Measurements from ENCODE around the gene KRTCAP3. TPM values are rescaled to one million over a fixed set of nuclear protein-coding genes. Genes with fewer than 3 reads are reported as not detected.

Gene KRTCAP3
- 10 to 100 TPM in 1 of 2 experiments, 1 to 10 TPM in 1; 7.5 to 10.1 TPM for total RNA-seq

DNA sequence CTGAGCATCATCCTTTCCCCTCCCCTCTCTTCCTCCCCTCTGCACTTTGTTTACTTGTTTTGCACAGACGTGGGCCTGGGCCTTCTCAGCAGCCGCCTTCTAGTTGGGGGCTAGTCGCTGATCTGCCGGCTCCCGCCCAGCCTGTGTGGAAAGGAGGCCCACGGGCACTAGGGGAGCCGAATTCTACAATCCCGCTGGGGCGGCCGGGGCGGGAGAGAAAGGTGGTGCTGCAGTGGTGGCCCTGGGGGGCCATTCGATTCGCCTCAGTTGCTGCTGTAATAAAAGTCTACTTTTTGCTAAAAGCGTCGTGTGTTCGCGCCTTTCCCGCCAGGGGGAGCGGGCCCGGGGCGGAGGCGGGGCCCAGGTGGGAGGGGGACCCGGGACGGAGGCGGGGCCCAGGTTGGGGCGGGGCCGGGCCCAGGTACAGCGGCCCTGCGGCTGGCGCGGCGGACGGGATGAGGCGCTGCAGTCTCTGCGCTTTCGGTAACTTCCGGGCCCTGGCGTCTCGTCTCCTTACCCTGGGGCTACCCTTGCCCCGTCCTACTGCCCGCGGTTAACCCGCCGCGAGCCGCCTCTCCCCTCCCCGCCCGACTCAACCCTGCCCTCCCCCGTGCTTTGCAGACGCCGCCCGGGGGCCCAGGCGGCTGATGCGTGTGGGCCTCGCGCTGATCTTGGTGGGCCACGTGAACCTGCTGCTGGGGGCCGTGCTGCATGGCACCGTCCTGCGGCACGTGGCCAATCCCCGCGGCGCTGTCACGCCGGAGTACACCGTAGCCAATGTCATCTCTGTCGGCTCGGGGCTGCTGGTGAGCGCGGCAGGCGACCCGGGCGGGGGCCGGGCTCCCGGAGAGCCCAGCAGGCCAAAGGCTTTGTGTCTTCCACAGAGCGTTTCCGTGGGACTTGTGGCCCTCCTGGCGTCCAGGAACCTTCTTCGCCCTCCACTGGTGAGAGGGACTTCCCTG lies at the start of gene KRTCAP3:
KRTCAP3 (plus strand) TSS at position 424 of the 962 bp plus-strand sequence; CDS start at position 456, 32 bp downstream.
- Mint-ChIP-seq H3K9me3 (no peaks in the 10 kb centered on the region), H3K4me1 (peaks cover 9% of the 10 kb centered on the region), H3K27me3 (no peaks in the 10 kb centered on the region), H3K36me3 (ENCODE audit: low read depth) (peaks cover 47% of the 10 kb centered on the region), H3K4me3 (no peak within 1 kb of the TSS), H3K27ac (no peak within 1 kb of the TSS)
- ChIA-PET CTCF (interaction anchor here (1.3 kb wide), 1 partner anchor 12 kb away, joined by 3 read pairs; no protein-coding TSS in a partner anchor), POLR2A (interaction anchor here (0.5 to 0.8 kb wide), 3 partner anchors 13 to 62 kb away, joined by 3 to 4 read pairs (median 3); partner anchors contain the start of genes PPM1G and ZNF513)
- peak; percentile 25 for DNase-seq

DNA sequence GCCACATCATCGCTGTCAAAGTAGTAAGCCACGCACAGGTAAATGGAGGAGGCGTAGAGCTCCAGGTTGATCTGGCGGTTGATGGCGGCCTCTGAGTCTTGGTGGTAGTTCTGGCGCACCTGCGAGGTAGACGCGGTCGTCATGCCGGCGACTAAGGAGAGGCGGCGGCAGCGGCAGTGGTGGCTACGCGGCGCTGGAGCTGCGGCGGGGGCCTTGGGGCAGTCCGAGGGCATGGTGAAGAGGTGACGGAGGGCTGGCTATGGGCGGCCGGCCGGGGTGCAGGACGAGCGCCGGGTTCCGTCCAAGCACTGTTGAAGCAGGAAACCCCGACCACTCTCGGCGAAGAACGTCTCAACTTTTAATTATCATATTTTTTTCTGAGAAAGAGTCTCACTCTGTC lies 49.0 kb upstream of the KRTCAP3 start:
- no peaks in the 10 kb centered on the region for H3K9me3 Mint-ChIP-seq
- no peaks in the 10 kb centered on the region for H3K27me3 Mint-ChIP-seq
- peaks cover 47% of the 10 kb centered on the region for H3K36me3 Mint-ChIP-seq (ENCODE audit: low read depth)
- H3K4me3 Mint-ChIP-seq, result no peak overlapping the region
- ChIA-PET POLR2A (no interaction called here), CTCF (no interaction called here)
- H3K27ac Mint-ChIP-seq, result peak overlapping the region; percentile 51
- H3K4me1 Mint-ChIP-seq, result peaks cover 50% of the 10 kb centered on the region
- DNase-seq, result no peak

DNA sequence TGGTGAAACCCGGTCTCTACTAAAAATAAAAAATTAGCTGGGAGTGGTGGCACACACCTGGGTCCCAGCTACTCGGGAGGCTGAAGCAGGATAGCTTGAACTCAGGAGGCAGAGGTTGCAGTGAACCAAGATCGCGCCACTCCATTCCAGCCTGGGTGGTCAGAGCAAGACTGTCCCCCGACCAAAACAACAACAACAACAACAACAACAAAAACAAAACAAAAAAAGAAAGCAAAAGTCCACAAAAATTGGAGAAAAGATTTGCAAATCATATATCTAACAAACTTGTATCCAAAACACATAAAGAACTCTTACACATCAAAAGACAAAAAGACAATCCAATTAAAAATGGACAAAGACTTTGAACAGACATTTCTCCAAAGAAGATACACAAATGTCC lies 43.2 kb upstream of the KRTCAP3 start:
- Mint-ChIP-seq H3K4me1 (peaks cover 49% of the 10 kb centered on the region), H3K27me3 (no peaks in the 10 kb centered on the region), H3K4me3 (no peak overlapping the region), H3K27ac (peak overlapping the region; percentile 35), H3K36me3 (ENCODE audit: low read depth) (peaks cover 48% of the 10 kb centered on the region), H3K9me3 (no peaks in the 10 kb centered on the region)
- DNase-seq, result no peak
- POLR2A ChIA-PET, result interaction anchor here (1.3 kb wide), 1 partner anchor 42 kb away, joined by 3 read pairs; the partner anchor contains the start of gene GTF3C2
- CTCF ChIA-PET, result interaction anchor here (1.1 kb wide), 1 partner anchor 10 kb away, joined by 6 read pairs; the partner anchor contains the start of gene PPM1G

GRCh38 chr2:27400348-27401135 lies 41.6 kb upstream of the KRTCAP3 start:
- peaks cover 54% of the 10 kb centered on the region for H3K36me3 Mint-ChIP-seq (ENCODE audit: low read depth)
- H3K27ac Mint-ChIP-seq, result peak overlapping the region; percentile 79
- H3K4me3 Mint-ChIP-seq, result no peak overlapping the region
- POLR2A ChIA-PET, result interaction anchor here (0.6 to 2.5 kb wide), 6 partner anchors 9 to 30 kb away, joined by 3 to 11 read pairs (median 4); partner anchors contain the start of genes NRBP1, PPM1G and ZNF513
- no peaks in the 10 kb centered on the region for H3K9me3 Mint-ChIP-seq
- H3K4me1 Mint-ChIP-seq, result peaks cover 54% of the 10 kb centered on the region
- no peak for DNase-seq
- no peaks in the 10 kb centered on the region for H3K27me3 Mint-ChIP-seq
- CTCF ChIA-PET, result interaction anchor here (0.9 to 1.6 kb wide), 3 partner anchors 10 to 29 kb away, joined by 3 to 5 read pairs (median 3); no protein-coding TSS in a partner anchor

DNA sequence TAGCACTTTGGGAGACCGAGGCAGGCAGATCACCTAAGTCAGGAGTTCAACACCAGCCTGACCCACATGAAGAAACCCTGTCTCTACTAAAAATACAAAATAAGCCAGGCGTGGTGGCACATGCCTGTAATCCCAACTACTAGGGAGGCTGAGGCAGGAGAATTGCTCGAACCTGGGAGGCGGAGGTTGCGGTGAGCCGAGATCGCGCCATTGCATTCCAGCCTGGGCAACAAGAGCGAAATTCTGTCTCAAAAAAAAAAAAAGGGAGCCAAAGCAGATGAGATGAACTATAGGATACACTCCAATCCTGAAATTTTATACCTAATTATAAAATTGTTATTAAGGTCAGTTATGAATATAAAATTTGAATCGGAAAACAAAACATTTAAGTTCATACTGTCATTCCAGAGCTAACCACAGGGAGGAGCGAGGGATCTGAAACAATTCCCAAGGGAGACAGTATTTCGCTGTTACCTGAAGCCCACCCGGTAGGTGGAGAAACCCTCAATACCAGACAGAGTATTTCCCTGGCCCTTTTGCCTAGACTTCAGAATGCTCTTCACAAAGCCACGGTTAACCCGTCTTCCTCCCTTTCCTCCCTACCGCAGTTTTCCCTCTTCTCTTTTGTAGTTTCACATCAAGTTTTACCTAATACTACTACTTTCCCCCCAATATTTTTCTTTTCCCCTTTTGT lies 34.2 kb upstream of the KRTCAP3 start:
- no peaks in the 10 kb centered on the region for H3K9me3 Mint-ChIP-seq
- peaks cover 56% of the 10 kb centered on the region for H3K4me1 Mint-ChIP-seq
- DNase-seq, result no peak
- ChIA-PET CTCF (interaction anchor here (2.8 to 4.3 kb wide), 2 partner anchors 22 to 275 kb away, joined by 11 to 33 read pairs; partner anchors contain the start of gene NRBP1), POLR2A (interaction anchor here (1.0 to 6.3 kb wide), 5 partner anchors 16 to 85 kb away, joined by 3 to 155 read pairs (median 5); partner anchors contain the start of genes MPV17 and NRBP1)
- peak overlapping the region; percentile 82 for H3K4me3 Mint-ChIP-seq
- H3K27ac Mint-ChIP-seq, result peak overlapping the region; percentile 58
- H3K36me3 Mint-ChIP-seq (ENCODE audit: low read depth), result peaks cover 41% of the 10 kb centered on the region
- H3K27me3 Mint-ChIP-seq, result peaks cover 4% of the 10 kb centered on the region

DNA sequence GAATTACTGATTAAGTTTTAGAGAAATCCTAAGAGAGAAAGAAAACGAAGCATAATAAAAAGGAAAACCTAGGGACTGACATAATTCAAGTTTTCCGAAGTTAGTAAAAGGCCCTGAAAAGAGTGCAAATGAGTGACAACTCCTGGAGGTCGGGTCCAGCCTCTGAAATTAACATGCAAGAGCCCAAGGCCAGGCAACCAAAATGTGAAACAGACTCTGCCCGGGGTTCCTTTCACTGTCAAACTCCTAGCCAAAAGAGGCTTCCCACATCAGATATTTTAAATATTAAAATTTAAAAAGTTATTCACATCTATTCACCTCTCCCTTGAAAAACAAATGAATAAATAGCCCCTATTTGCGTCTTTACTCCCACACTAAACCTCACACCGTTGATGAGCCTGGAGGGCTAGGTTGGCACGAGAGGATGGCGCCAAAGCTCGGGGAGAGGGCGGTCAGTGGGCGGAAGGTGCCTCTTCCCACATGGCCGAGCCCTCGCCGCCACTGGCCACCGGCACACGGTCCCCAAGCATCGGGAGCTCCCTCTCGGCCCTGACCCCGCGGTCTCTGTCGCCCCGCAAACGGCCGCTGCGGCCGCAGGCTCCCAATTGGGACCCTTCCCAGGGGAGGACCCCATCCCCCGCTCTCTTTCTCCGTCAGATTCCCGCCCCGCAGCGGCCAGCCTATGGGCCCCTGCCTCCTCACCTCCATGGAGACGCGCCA lies 33.4 kb upstream of the KRTCAP3 start:
- Mint-ChIP-seq H3K9me3 (no peaks in the 10 kb centered on the region), H3K27me3 (peaks cover 4% of the 10 kb centered on the region), H3K4me3 (peak overlapping the region; percentile 82), H3K4me1 (peaks cover 50% of the 10 kb centered on the region), H3K36me3 (ENCODE audit: low read depth) (peaks cover 35% of the 10 kb centered on the region), H3K27ac (peak overlapping the region; percentile 74)
- DNase-seq, result no peak
- ChIA-PET CTCF (interaction anchor here (0.8 to 4.3 kb wide), 7 partner anchors 10 to 275 kb away, joined by 3 to 33 read pairs (median 6); partner anchors contain the start of gene NRBP1), POLR2A (interaction anchor here (0.7 to 6.3 kb wide), 15 partner anchors 8 to 328 kb away, joined by 3 to 155 read pairs (median 9); partner anchors contain the start of genes CCDC121, EIF2B4, GPN1 and IFT172)

- Mint-ChIP-seq H3K4me1 (peaks cover 45% of the 10 kb centered on the region), H3K36me3 (ENCODE audit: low read depth) (peaks cover 29% of the 10 kb centered on the region), H3K27ac (peak within 1 kb of the TSS; percentile 74), H3K27me3 (peaks cover 4% of the 10 kb centered on the region), H3K4me3 (peak within 1 kb of the TSS; percentile 82), H3K9me3 (no peaks in the 10 kb centered on the region)
- DNase-seq, result peak; percentile 97
- CTCF ChIA-PET, result interaction anchor here (0.8 to 4.3 kb wide), 9 partner anchors 10 to 310 kb away, joined by 3 to 33 read pairs (median 6); partner anchors contain the start of gene NRBP1
- POLR2A ChIA-PET, result interaction anchor here (0.7 to 6.3 kb wide), 22 partner anchors 8 to 1164 kb away, joined by 3 to 155 read pairs (median 6); partner anchors contain the start of genes AGBL5, CCDC121, EIF2B4 and GPN1
These were observed 32.7 kb upstream of the KRTCAP3 start, which contains the start of gene PPM1G for GRCh38 chr2:27409321-27410073. Gene PPM1G, minus strand, starts transcription at chr2:27409591. Its CDS starts 169 bp downstream, at chr2:27409422.

DNA sequence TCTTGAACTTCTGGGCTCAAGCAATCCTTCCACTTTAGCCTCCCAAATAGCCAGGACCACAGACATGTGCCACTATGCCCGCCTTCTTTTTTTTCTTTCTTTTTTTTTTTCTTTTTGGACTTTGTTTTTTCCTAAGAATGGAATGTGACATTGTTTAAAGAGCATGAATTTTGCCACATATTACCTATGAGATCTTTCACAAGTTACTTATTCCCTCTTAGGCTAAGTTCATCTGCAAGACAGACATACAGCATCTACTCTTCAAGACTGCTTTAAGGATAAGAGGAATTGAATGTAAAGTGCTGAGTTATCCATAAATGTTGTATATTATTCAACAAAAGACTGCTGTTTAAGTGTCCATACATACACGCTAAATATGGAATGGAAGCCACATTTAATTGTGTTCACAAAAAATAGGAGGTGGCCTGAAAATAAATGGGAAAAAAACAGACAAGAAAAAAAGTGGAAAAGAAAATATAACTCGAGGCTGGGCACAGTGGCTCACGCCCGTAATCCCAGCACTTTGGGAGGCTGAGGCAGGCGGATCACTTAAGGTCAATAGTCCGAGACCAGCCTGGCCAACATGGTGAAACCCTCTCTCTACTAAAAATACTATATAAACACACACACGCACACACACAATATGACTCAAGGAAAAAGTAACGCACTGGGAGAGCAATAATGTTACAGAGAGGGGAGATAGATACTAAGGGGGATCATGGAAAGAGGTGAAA lies 29.6 kb upstream of the KRTCAP3 start:
- CTCF ChIA-PET, result no interaction called here
- POLR2A ChIA-PET, result no interaction called here
- Mint-ChIP-seq H3K27me3 (peaks cover 5% of the 10 kb centered on the region), H3K9me3 (no peaks in the 10 kb centered on the region), H3K4me3 (no peak overlapping the region), H3K4me1 (peaks cover 23% of the 10 kb centered on the region), H3K36me3 (ENCODE audit: low read depth) (peaks cover 11% of the 10 kb centered on the region), H3K27ac (no peak overlapping the region)
- no peak for DNase-seq

- Mint-ChIP-seq H3K27ac (no peak overlapping the region), H3K9me3 (no peaks in the 10 kb centered on the region), H3K27me3 (peaks cover 5% of the 10 kb centered on the region), H3K4me1 (peaks cover 8% of the 10 kb centered on the region), H3K4me3 (no peak overlapping the region), H3K36me3 (ENCODE audit: low read depth) (peaks cover 2% of the 10 kb centered on the region)
- POLR2A ChIA-PET, result no interaction called here
- CTCF ChIA-PET, result no interaction called here
- DNase-seq, result no peak
These were observed 26.0 kb upstream of the KRTCAP3 start for GRCh38 chr2:27416151-27416550.

DNA sequence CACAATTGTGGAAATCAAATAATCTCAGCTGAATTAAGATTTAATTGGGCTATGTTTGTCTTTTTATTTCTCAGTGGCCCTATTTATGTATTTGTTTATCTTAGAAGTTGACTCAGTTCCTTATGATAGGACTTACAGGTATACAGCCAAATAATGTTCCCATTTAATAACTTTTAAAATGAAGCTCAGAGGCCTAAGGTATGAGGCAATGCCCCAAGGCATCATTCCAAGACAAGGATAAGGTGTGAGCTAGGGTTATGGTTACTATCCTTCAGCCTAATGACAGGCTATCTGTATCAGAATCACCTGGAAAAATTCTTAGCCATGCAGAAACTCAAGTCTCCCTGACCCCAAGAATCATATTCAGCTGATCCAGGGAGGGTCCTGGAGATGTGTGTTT lies 21.2 kb upstream of the KRTCAP3 start:
- DNase-seq, result no peak
- CTCF ChIA-PET, result interaction anchor here (1.7 kb wide), 1 partner anchor 10 kb away, joined by 4 read pairs; no protein-coding TSS in a partner anchor
- H3K36me3 Mint-ChIP-seq (ENCODE audit: low read depth), result no peaks in the 10 kb centered on the region
- no peak overlapping the region for H3K4me3 Mint-ChIP-seq
- peaks cover 2% of the 10 kb centered on the region for H3K27me3 Mint-ChIP-seq
- POLR2A ChIA-PET, result interaction anchor here (0.7 to 2.2 kb wide), 3 partner anchors 10 to 12 kb away, joined by 3 to 6 read pairs (median 6); partner anchors contain the start of gene PPM1G
- no peaks in the 10 kb centered on the region for H3K9me3 Mint-ChIP-seq
- H3K4me1 Mint-ChIP-seq, result no peaks in the 10 kb centered on the region
- no peak overlapping the region for H3K27ac Mint-ChIP-seq

Measured in activated CD4-positive, alpha-beta memory T cell treated with anti-CD3 and anti-CD28 coated beads, Interleukin-2, amount 10 ng/mL, durations not matched to agents 7 days and 5 days (primary cell).